A549 (cell line): ENCODE results near the gene SP2. TPM values are rescaled to one million over a fixed set of nuclear protein-coding genes. Genes with fewer than 3 reads are reported as not detected.

ENCODE experiments used
- ATAC-seq, 2 experiments: fragments of 200-7000 bp in 1 of 2; fragments of >200 bp in 1 of 2; cut with Nextera tagmentation in 1 of 2; cut with Tn5 transposase in 1 of 2; 3 replicates each; pipeline versions ENCODE4 v1.8.0 to v1.9.1; 2018 to 2020; ENCODE audit warnings: mild to moderate bottlenecking in 1 of 2, moderate library complexity in 1 of 2
- CTCF ChIA-PET: fragments of 300-600 bp; sonication (Branson Sonifier 250); formaldehyde crosslinking; extraction: SDS; loops from one replicate; lab custom pipeline; 2021; ENCODE audit warnings: antibody characterized with exemption, inconsistent platforms; lab: Yijun Ruan, JAX
- POLR2A ChIA-PET: fragments of 350-600 bp; formaldehyde crosslinking; extraction: SDS; loops from one replicate; lab custom pipeline; 2021; ENCODE audit warnings: antibody characterized with exemption, inconsistent platforms; lab: Yijun Ruan, JAX
- DNase-seq, 2 experiments: peaks; one replicate each; pipeline versions ENCODE4 v3.0.0 to v3.0.0-alpha.2; 2011 to 2016; ENCODE audit warnings: low read depth in 1 of 2, low spot score in 1 of 2
- FAIRE-seq: peaks from 2 replicates; lab custom pipeline; 2011; peaks lifted over from hg19 to GRCh38; lab: Jason Lieb, UNC
- H3K27ac ChIP-seq, 2 experiments: fragments of >200 bp; sonication (Bioruptor Twin); formaldehyde crosslinking; 3 replicates each; pipeline ENCODE4 v1.5.1; 2016 to 2017
- H3K4me1 ChIP-seq: fragments of >200 bp; sonication (Bioruptor Twin); formaldehyde crosslinking; 3 replicates; pipeline ENCODE4 v1.6.1; 2016
- H3K4me2 ChIP-seq: fragments of >200 bp; sonication (Bioruptor Twin); formaldehyde crosslinking; 3 replicates; pipeline ENCODE4 v1.6.1; 2016
- H3K4me3 ChIP-seq: fragments of >200 bp; sonication (Bioruptor Twin); formaldehyde crosslinking; 3 replicates; pipeline ENCODE4 v1.5.1; 2016
- H3K9me3 ChIP-seq: fragments of >200 bp; sonication (Bioruptor Twin); formaldehyde crosslinking; 3 replicates; pipeline ENCODE4 v1.6.1; 2016
- ATOH8 ChIP-seq: fragments of 250-450 bp; sonication (Bioruptor Pico); IDR thresholded peaks from 2 replicates; pipeline ENCODE4 v1.5.0; 2020; ENCODE audit warnings: low read depth, mild to moderate bottlenecking, moderate library complexity
- BCL3 ChIP-seq: fragments of >200 bp; sonication (Bioruptor Twin); formaldehyde crosslinking; IDR thresholded peaks from 3 replicates; pipeline ENCODE4 v1.6.1; 2016
- CBX2 ChIP-seq: fragments of 200-600 bp; sonication (generic); IDR thresholded peaks from 2 replicates; pipeline ENCODE4 v1.6.1; 2016; ENCODE audit warnings: low read depth, mild to moderate bottlenecking, borderline replicate concordance
- CBX8 ChIP-seq: fragments of 200-600 bp; sonication (generic); IDR thresholded peaks from 2 replicates; pipeline ENCODE4 v1.6.1; 2016
- CEBPB ChIP-seq, 2 experiments: fragments of >200 bp in 1 of 2; sonication (Bioruptor Twin) in 1 of 2; formaldehyde crosslinking in 1 of 2; IDR thresholded peaks; 2 replicates each; pipeline ENCODE4 v1.6.1; 2012 to 2016
- CHD2 ChIP-seq: fragments of 150-350 bp; IDR thresholded peaks from 2 replicates; pipeline ENCODE4 v1.6.1; 2014; ENCODE audit warnings: low read length; ENCODE audit not compliant: partially characterized antibody
- E2F6 ChIP-seq: IDR thresholded peaks from 2 replicates; pipeline ENCODE4 v1.6.1; 2012; ENCODE audit warnings: low read depth, borderline replicate concordance
- EHF ChIP-seq: fragments of 250-450 bp; sonication (Bioruptor Pico); IDR thresholded peaks from 2 replicates; pipeline ENCODE4 v1.5.0; 2020; ENCODE audit warnings: mild to moderate bottlenecking
- EHMT2 ChIP-seq: fragments of 200-600 bp; sonication (generic); IDR thresholded peaks from 2 replicates; pipeline ENCODE4 v1.6.1; 2016; ENCODE audit warnings: antibody characterized with exemption, low read depth, mild to moderate bottlenecking, moderate library complexity
- EP300 ChIP-seq, 2 experiments: fragments of >200 bp; sonication (Bioruptor Twin); formaldehyde crosslinking; IDR thresholded peaks; 2 replicates in 1 of 2; 3 replicates in 1 of 2; pipeline ENCODE4 v1.6.1; 2016 to 2017
- FOSB ChIP-seq: fragments of 250-450 bp; sonication (Bioruptor Pico); IDR thresholded peaks from 2 replicates; pipeline ENCODE4 v1.5.0; 2020; ENCODE audit warnings: mild to moderate bottlenecking, moderate library complexity
- FOSL2 ChIP-seq, 2 experiments: fragments of 450-650 bp in 1 of 2; fragments of >200 bp in 1 of 2; sonication (Bioruptor Twin) in 1 of 2; formaldehyde crosslinking; IDR thresholded peaks; 2 replicates each; pipeline versions ENCODE4 v1.5.0 to v1.6.1; 2016 to 2020; ENCODE audit warnings: mild to moderate bottlenecking in 1 of 2, moderate library complexity in 1 of 2
- GATA3 ChIP-seq: IDR thresholded peaks from 2 replicates; pipeline ENCODE4 v1.6.1; 2012; ENCODE audit warnings: borderline replicate concordance
- HDAC2 ChIP-seq: fragments of 200-600 bp; sonication (generic); IDR thresholded peaks from 2 replicates; pipeline ENCODE4 v1.6.1; 2016
- HES2 ChIP-seq: fragments of >200 bp; sonication (Bioruptor Twin); formaldehyde crosslinking; IDR thresholded peaks from 2 replicates; pipeline ENCODE4 v1.6.1; 2016
- HEYL ChIP-seq: fragments of 250-450 bp; sonication (Bioruptor Pico); IDR thresholded peaks from 2 replicates; pipeline ENCODE4 v1.8.0; 2021; ENCODE audit warnings: mild to moderate bottlenecking, moderate library complexity
- HOXB13 ChIP-seq: fragments of 250-450 bp; sonication (Bioruptor Pico); IDR thresholded peaks from 2 replicates; pipeline ENCODE4 v1.5.0; 2020; ENCODE audit warnings: low read depth, mild to moderate bottlenecking, moderate library complexity
- JUN ChIP-seq, 2 experiments: fragments of >200 bp; sonication (Bioruptor Twin); formaldehyde crosslinking; IDR thresholded peaks; 2 replicates in 1 of 2; 3 replicates in 1 of 2; pipeline ENCODE4 v1.6.1; 2016 to 2017
- JUNB ChIP-seq: fragments of >200 bp; sonication (Bioruptor Twin); formaldehyde crosslinking; IDR thresholded peaks from 2 replicates; pipeline ENCODE4 v1.6.1; 2016
- MAFK ChIP-seq: fragments of 450-650 bp; IDR thresholded peaks from 2 replicates; pipeline ENCODE4 v1.6.1; 2014; ENCODE audit not compliant: partially characterized antibody
- MAX ChIP-seq: IDR thresholded peaks from 2 replicates; pipeline ENCODE4 v1.6.1; 2012
- MYC ChIP-seq: IDR thresholded peaks from 2 replicates; pipeline ENCODE4 v1.6.1; 2012; ENCODE audit warnings: mild to moderate bottlenecking, inconsistent platforms, low read length, improper control_type of control experiment, borderline replicate concordance
- NFE2L2 ChIP-seq: fragments of 150-350 bp; conservative IDR thresholded peaks from 2 replicates; pipeline ENCODE4 v1.6.1; 2014; ENCODE audit warnings: low read length
- NR3C1 ChIP-seq: fragments of >200 bp; sonication (Bioruptor Twin); formaldehyde crosslinking; IDR thresholded peaks from 3 replicates; pipeline ENCODE4 v1.6.1; 2017
- PBX3 ChIP-seq: IDR thresholded peaks from 2 replicates; pipeline ENCODE4 v1.6.1; 2012
- SMC3 ChIP-seq: fragments of >200 bp; sonication (Bioruptor Twin); formaldehyde crosslinking; IDR thresholded peaks from 3 replicates; pipeline ENCODE4 v1.6.1; 2018; ENCODE audit warnings: inconsistent platforms
- TP53 ChIP-seq: fragments of 250-450 bp; sonication (Bioruptor Pico); IDR thresholded peaks from 2 replicates; pipeline ENCODE4 v1.5.0; 2021; ENCODE audit warnings: mild to moderate bottlenecking, moderate library complexity
- USF2 ChIP-seq: fragments of 450-650 bp; IDR thresholded peaks from 2 replicates; pipeline ENCODE4 v1.6.1; 2014; ENCODE audit warnings: antibody characterized with exemption
- ZNF302 ChIP-seq: fragments of 250-450 bp; sonication (Bioruptor Pico); IDR thresholded peaks from 2 replicates; pipeline ENCODE4 v1.9.0; 2021; ENCODE audit warnings: inconsistent platforms, mild to moderate bottlenecking, moderate library complexity
- ZSCAN20 ChIP-seq: fragments of 250-450 bp; sonication (Bioruptor Pico); IDR thresholded peaks from 2 replicates; pipeline ENCODE4 v1.8.0; 2022; ENCODE audit warnings: mild to moderate bottlenecking, moderate library complexity
- WGBS: methylation state at CpG from one replicate; pipeline ENCODE4 v1.1.6; 2017; ENCODE audit errors: missing lambda C conversion rate; 5-methylcytosine and 5-hydroxymethylcytosine counted together
- polyA plus RNA-seq, 4 experiments: library from polyadenylated mRNA; depleted of rRNA in 3 of 4; stranded (reverse); fragments of >200 nt; fragmentation: RNase III in 1 of 4; extraction: RNeasy Plus Mini Kit Qiagen cat#74134 plus additional on column Dnase treatment in 1 of 4; gene quantifications; 2 replicates in 3 of 4; 3 replicates in 1 of 4; pipeline ENCODE4 v1.2.3, GENCODE V29; 2011 to 2017

Gene SP2
- polyA plus RNA-seq, 2 of the 4 experiments (the other 2 are of a cell fraction), result 6.2 to 11.6 TPM

GRCh38 chr17:47862621-47863440 is 33.2 kb upstream of the SP2 start:
- Histone ChIP-seq H3K27ac (peak overlapping the region; percentile 80 to 89), H3K4me2 (peak overlapping the region; percentile 46), H3K9me3 (peaks cover 10% of the 10 kb centered on the region; the same call in 1 of the 3 replicates), H3K4me1 (peaks cover 15% of the 10 kb centered on the region), H3K4me3 (no peak overlapping the region)
- ATAC-seq (peak; percentile 79 to 88), DNase-seq (peak; percentile 87 to 91), FAIRE-seq (peak; percentile 76)
- POLR2A ChIA-PET, result interaction anchor here (1.1 kb wide), 1 partner anchor 31 kb away, joined by 7 read pairs; the partner anchor contains the start of genes LRRC46 and MRPL10
- 66% methylated on average over 7 of the region's 7 CpGs for WGBS
- CTCF ChIA-PET, result interaction anchor here (1.1 to 36.3 kb wide), 6 partner anchors 10 to 155 kb away, joined by 3 to 1860 read pairs (median 8); partner anchors contain the start of genes CDK5RAP3, SCRN2, SP2 and SP6
- TF ChIP-seq NFE2L2 (peak; percentile 92), MAX (peak; percentile 93), HEYL (CRISPR knock-in tag) (no peak), JUN (IDR thresholded peaks at IDR 0.05) (peak; percentile 43 to 52; a peak in 2 of 5 replicates), FOSB (0 out of 2 replicates have a peak, but pooled peaks have one; percentile 27), MAFK (peak; percentile 91), EP300 (IDR thresholded peaks at IDR 0.05) (no peak), NR3C1 (no peak), HES2 (no peak), PBX3 (peak; percentile 78), USF2 (peak; percentile 45; the same call in 1 of the 2 replicates), EHF (CRISPR knock-in tag) (no peak), E2F6 (0 out of 2 replicates have a peak, but pooled peaks have one; percentile 26), CHD2 (no peak), SMC3 (no peak), TP53 (CRISPR knock-in tag) (0 out of 2 replicates have a peak, but pooled peaks have one; percentile 33), CBX2 (no peak), HDAC2 (no peak), BCL3 (no peak), EHMT2 (no peak), GATA3 (peak; percentile 65; the same call in 1 of the 2 replicates), ZNF302 (CRISPR knock-in tag) (no peak), FOSL2 (IDR thresholded peaks at IDR 0.05) (peak; percentile 73), FOSL2 (CRISPR knock-in tag; IDR thresholded peaks at IDR 0.05) (peak; percentile 97), JUNB (peak; percentile 69; the same call in 1 of the 2 replicates), ZSCAN20 (CRISPR knock-in tag) (no peak), ATOH8 (peak; percentile 72; the same call in 1 of the 2 replicates), CBX8 (no peak), MYC (peak; percentile 66; the same call in 1 of the 2 replicates), CEBPB (IDR thresholded peaks at IDR 0.05) (peak in 1 of 2 experiments; percentile 43; a peak in 1 of 4 replicates), HOXB13 (CRISPR knock-in tag) (peak; percentile 33; the same call in 1 of the 2 replicates)
